CD14-positive monocyte (primary cell): ENCODE data around the gene SLC17A3. TPM values are rescaled to one million over a fixed set of nuclear protein-coding genes. Genes with fewer than 3 reads are reported as not detected.

Experiments used
- DNase-seq, 3 donors: peaks; one replicate each; pipeline ENCODE4 v3.0.0-alpha.2; 2011 to 2022
- H2AFZ ChIP-seq: 2 replicates; pipeline ENCODE4 v1.6.0; 2012; ENCODE audit warnings: mild to moderate bottlenecking, low read depth, low read length, inconsistent platforms; ENCODE audit not compliant: insufficient read depth, poor library complexity, severe bottlenecking
- H3K27ac ChIP-seq, 2 donors: 1 replicate in 1 of 2; 2 replicates in 1 of 2; pipeline ENCODE4 v1.5.1; 2012 to 2013; ENCODE audit warnings: low read length in 2 of 2, control low read depth in 1 of 2, inconsistent platforms in 1 of 2, low read depth in 1 of 2, mild to moderate bottlenecking in 1 of 2
- H3K27me3 ChIP-seq, 2 donors: one replicate each; pipeline versions ENCODE4 v1.6.0 to v1.6.1; 2011 to 2013; ENCODE audit warnings: low read length in 2 of 2; ENCODE audit not compliant: control insufficient read depth in 2 of 2, insufficient read depth in 2 of 2
- H3K36me3 ChIP-seq, 2 donors: replicated peaks in 1 of 2; 1 replicate in 1 of 2; 2 replicates in 1 of 2; pipeline versions ENCODE4 v1.5.1 to v1.6.1; 2012 to 2013; ENCODE audit warnings: low read length in 2 of 2, control low read depth in 1 of 2, inconsistent platforms in 1 of 2, mild to moderate bottlenecking in 1 of 2; ENCODE audit not compliant: insufficient read depth in 2 of 2, control insufficient read depth in 1 of 2
- H3K4me1 ChIP-seq, 2 donors: 1 replicate in 1 of 2; 2 replicates in 1 of 2; pipeline versions ENCODE4 v1.5.1 to v1.6.1; 2012 to 2013; ENCODE audit warnings: low read length in 2 of 2, control low read depth in 1 of 2, inconsistent platforms in 1 of 2, mild to moderate bottlenecking in 1 of 2, moderate library complexity in 1 of 2; ENCODE audit not compliant: insufficient read depth in 2 of 2, control insufficient read depth in 1 of 2
- H3K4me2 ChIP-seq: replicated peaks from 2 replicates; pipeline ENCODE3; 2012; ENCODE audit warnings: low read length, moderate library complexity, mild to moderate bottlenecking; ENCODE audit not compliant: poor library complexity, severe bottlenecking; ENCODE audit errors: extremely low read depth
- H3K4me3 ChIP-seq, 3 experiments: fragments of 200-600 bp in 1 of 3; sonication (generic) in 1 of 3; replicated peaks in 1 of 3; 1 replicate in 2 of 3; 2 replicates in 1 of 3; pipeline ENCODE4 v1.5.1; 2011 to 2013; ENCODE audit warnings: low read length in 3 of 3, mild to moderate bottlenecking in 3 of 3, control low read depth in 2 of 3, low read depth in 2 of 3, inconsistent platforms in 1 of 3, moderate library complexity in 1 of 3
- H3K79me2 ChIP-seq: 2 replicates; pipeline ENCODE4 v1.6.0; 2012; ENCODE audit warnings: mild to moderate bottlenecking, control low read depth, inconsistent platforms, low read length, moderate library complexity; ENCODE audit not compliant: insufficient read depth
- H3K9ac ChIP-seq: 2 replicates; pipeline ENCODE4 v1.6.0; 2017; ENCODE audit warnings: low read length, mild to moderate bottlenecking; ENCODE audit not compliant: insufficient read depth, poor library complexity, severe bottlenecking
- H3K9me3 ChIP-seq, 2 donors: replicated peaks in 1 of 2; 1 replicate in 1 of 2; 2 replicates in 1 of 2; pipeline versions ENCODE4 v1.5.1 to v1.6.1; 2012 to 2013; ENCODE audit warnings: low read length in 2 of 2, control low read depth in 1 of 2; ENCODE audit not compliant: control insufficient read depth in 1 of 2, insufficient read depth in 1 of 2
- H4K20me1 ChIP-seq: 2 replicates; pipeline ENCODE4 v1.6.0; 2012; ENCODE audit warnings: mild to moderate bottlenecking, low read length, control low read depth, moderate library complexity; ENCODE audit not compliant: insufficient read depth
- H3K27ac Mint-ChIP-seq, 7 donors: one replicate each; pipeline ENCODE4 v1.8.0; 2020; ENCODE audit warnings: mild to moderate bottlenecking in 7 of 7, mixed read lengths in 7 of 7, moderate library complexity in 6 of 7, inconsistent platforms in 2 of 7
- H3K27me3 Mint-ChIP-seq, 3 donors: one replicate each; pipeline ENCODE4 v1.8.0; 2021 to 2022; ENCODE audit warnings: low read depth in 3 of 3, mild to moderate bottlenecking in 3 of 3, mixed read lengths in 3 of 3, moderate library complexity in 3 of 3, inconsistent platforms in 1 of 3
- H3K36me3 Mint-ChIP-seq, 2 donors: one replicate each; pipeline ENCODE4 v1.8.0; 2020; ENCODE audit warnings: mixed read lengths in 2 of 2, inconsistent platforms in 1 of 2, mild to moderate bottlenecking in 1 of 2
- H3K4me1 Mint-ChIP-seq: one replicate; pipeline ENCODE4 v1.8.0; 2020; ENCODE audit warnings: mild to moderate bottlenecking, mixed read lengths
- H3K4me3 Mint-ChIP-seq, 2 donors: one replicate each; pipeline ENCODE4 v1.8.0; 2020; ENCODE audit warnings: mild to moderate bottlenecking in 2 of 2, mixed read lengths in 2 of 2, moderate library complexity in 1 of 2
- H3K9me3 Mint-ChIP-seq, 7 donors: one replicate each; pipeline ENCODE4 v1.8.0; 2020 to 2022; ENCODE audit warnings: mixed read lengths in 7 of 7, mild to moderate bottlenecking in 6 of 7, moderate library complexity in 6 of 7, inconsistent platforms in 2 of 7
- CTCF ChIP-seq: fragments of 200-600 bp; IDR thresholded peaks from one replicate; pipeline ENCODE4 v1.8.0; 2022; ENCODE audit warnings: antibody characterized with exemption, mild to moderate bottlenecking
- WGBS: methylation state at CpG from one replicate; pipeline ENCODE4 v1.1.5; 2013; ENCODE audit warnings: missing lambda C conversion rate; ENCODE audit not compliant: insufficient coverage; 5-methylcytosine and 5-hydroxymethylcytosine counted together
- intact Hi-C, 2 donors: fragments of 100-400 bp; cut with micrococcal nuclease; formaldehyde crosslinking; loops; one replicate each; pipeline versions ENCODE4 v1.15.0 to v1.15.1; 2023
- polyA plus RNA-seq, 3 donors: library from polyadenylated mRNA; depleted of rRNA in 1 of 3; unstranded in 2 of 3; stranded (reverse) in 1 of 3; fragments of 300-500 nt in 2 of 3; fragments of >200 nt in 1 of 3; fragmentation: Illumina TruSeq in 2 of 3; gene quantifications; 1 replicate in 2 of 3; 2 replicates in 1 of 3; pipeline ENCODE4 v1.2.3, GENCODE V29; 2012 to 2021

The SLC17A3 gene
- polyA plus RNA-seq, 3 donors = not detected

GRCh38 chr6:25900843-25901242 lies 26.8 kb upstream of the SLC17A3 start:
- WGBS = 40% methylated on average over 1 of the region's 1 CpG
- Histone ChIP-seq H3K4me3 (no peak overlapping the region), H3K9me3 (no peaks in the 10 kb centered on the region), H3K36me3 (no peaks in the 10 kb centered on the region), H3K4me2 (no peak overlapping the region), H2AFZ (no peak overlapping the region), H3K27me3 (no peaks in the 10 kb centered on the region), H4K20me1 (no peaks in the 10 kb centered on the region), H3K27ac (no peak overlapping the region), H3K79me2 (no peaks in the 10 kb centered on the region), H3K9ac (no peak overlapping the region), H3K4me1 (no peaks in the 10 kb centered on the region)
- H3K27ac Mint-ChIP-seq = no peak overlapping the region
- no peak overlapping the region for H3K4me3 Mint-ChIP-seq
- DNase-seq = no peak
- TF ChIP-seq CTCF = no peak
- intact Hi-C loops = no loop called here
- H3K9me3 Mint-ChIP-seq = no peaks in the 10 kb centered on the region
- H3K36me3 Mint-ChIP-seq = no peaks in the 10 kb centered on the region
- no peaks in the 10 kb centered on the region for H3K4me1 Mint-ChIP-seq
- H3K27me3 Mint-ChIP-seq = peaks cover 0 to 2% (median 0%) of the 10 kb centered on the region in 3 donors

- H3K4me1 Mint-ChIP-seq = no peaks in the 10 kb centered on the region
- no peak overlapping the region for H3K27ac ChIP-seq
- no peak overlapping the region for H3K27ac Mint-ChIP-seq
- no peaks in the 10 kb centered on the region for H3K79me2 ChIP-seq
- H3K4me3 Mint-ChIP-seq = no peak overlapping the region
- no peaks in the 10 kb centered on the region for H3K9me3 ChIP-seq
- no peak overlapping the region for H3K4me3 ChIP-seq
- H3K36me3 Mint-ChIP-seq = no peaks in the 10 kb centered on the region
- no peak overlapping the region for H3K4me2 ChIP-seq
- H3K36me3 ChIP-seq = no peaks in the 10 kb centered on the region
- no peaks in the 10 kb centered on the region for H3K27me3 ChIP-seq
- no peak overlapping the region for H3K9ac ChIP-seq
- 100% methylated on average over 1 of the region's 2 CpGs for WGBS
- no peaks in the 10 kb centered on the region for H3K4me1 ChIP-seq
- no peaks in the 10 kb centered on the region for H4K20me1 ChIP-seq
- H3K27me3 Mint-ChIP-seq = peaks cover 0 to 2% (median 0%) of the 10 kb centered on the region in 3 donors
- intact Hi-C loops = no loop called here
- no peak for DNase-seq
- H2AFZ ChIP-seq = no peak overlapping the region
- no peak for TF ChIP-seq CTCF
- H3K9me3 Mint-ChIP-seq = no peaks in the 10 kb centered on the region
These were observed 25.8 kb upstream of the SLC17A3 start for GRCh38 chr6:25899580-25900408.
